Vagina (tissue), 2 donors: Measurements from ENCODE around the gene ACLY.

ENCODE experiments used
- CTCF ChIP-seq, 3 experiments: fragments of 450-650 bp in 2 of 3; fragments of 200-600 bp in 1 of 3; sonication (generic) in 1 of 3; IDR thresholded peaks; one replicate each; pipeline ENCODE4 v1.5.1; 2017 to 2019; ENCODE audit warnings: antibody characterized with exemption in 3 of 3, mild to moderate bottlenecking in 2 of 3, moderate library complexity in 2 of 3
- POLR2A ChIP-seq, 2 donors: fragments of 450-650 bp; IDR thresholded peaks; one replicate each; pipeline ENCODE4 v1.6.1; 2017; ENCODE audit warnings: antibody characterized with exemption in 2 of 2, mild to moderate bottlenecking in 2 of 2, moderate library complexity in 2 of 2

- TF ChIP-seq CTCF (IDR thresholded peaks at IDR 0.05), result no peak
- TF ChIP-seq POLR2A (IDR thresholded peaks at IDR 0.05), result no peak
These were observed 38.5 kb upstream of the ACLY start for GRCh38 chr17:41957031-41957868.
